ENCODE measurements around the gene ABLIM2. TPM values are rescaled to one million over a fixed set of nuclear protein-coding genes. Genes with fewer than 3 reads are reported as not detected.

The ABLIM2 gene
- total and polyA plus RNA-seq, 2 experiments from 2014 or later: 1.5 to 4.3 TPM

GRCh38 chr4:7974425-7974824, 184.2 kb downstream of the ABLIM2 start (continued):
- no peak for TF ChIP-seq ZNF462 (CRISPR knock-in tag; IDR thresholded peaks at IDR 0.05)

- Histone ChIP-seq H2AFZ (no peak overlapping the region), H3K4me3 (no peak overlapping the region), H3K4me2 (no peak overlapping the region), H3K79me2 (replicated peaks; ENCODE audit: insufficient read depth) (no peaks in the 10 kb centered on the region), H3K36me3 (ENCODE audit: insufficient read depth) (no peaks in the 10 kb centered on the region), H3K27ac (ENCODE audit: low read depth) (no peak overlapping the region), H3K9me2 (ENCODE audit: insufficient read depth) (no peaks in the 10 kb centered on the region), H3K4me1 (ENCODE audit: insufficient read depth) (peaks cover 17% of the 10 kb centered on the region), H4K20me1 (replicated peaks; ENCODE audit: insufficient read depth) (no peaks in the 10 kb centered on the region), H3F3A (replicated peaks; ENCODE audit: low read depth) (0 out of 2 replicates have a peak, but pooled peaks cover 2% of the 10 kb centered on the region), H3K27me3 (ENCODE audit: insufficient read depth) (no peaks in the 10 kb centered on the region)
- Mint-ChIP-seq H3K4me3 (no peak overlapping the region), H3K36me3 (ENCODE audit: low read depth) (no peaks in the 10 kb centered on the region), H3K27ac (no peak overlapping the region), H3K4me1 (peaks cover 27% of the 10 kb centered on the region), H3K27me3 (ENCODE audit: insufficient read depth, low read depth, poor library complexity) (peaks cover 11% of the 10 kb centered on the region), H3K9me3 (no peaks in the 10 kb centered on the region)
- DNase-seq (ENCODE audit: low spot score): no peak
- ATAC-seq: no peak
- TF ChIP-seq STAT1 (IDR thresholded peaks at IDR 0.05; ENCODE audit: unreplicated experiment) (no peak), ZNF462 (CRISPR knock-in tag; IDR thresholded peaks at IDR 0.05) (no peak), ETS1 (IDR thresholded peaks at IDR 0.05) (no peak)
These were observed 185.1 kb downstream of the ABLIM2 start for GRCh38 chr4:7973545-7973981.
